ENCODE measurements around the gene TRIM29.

TRIM29 gene

GRCh38 chr11:120106354-120107150 is 31.4 kb downstream of the TRIM29 start:
- TF ChIP-seq, protein P1, sequence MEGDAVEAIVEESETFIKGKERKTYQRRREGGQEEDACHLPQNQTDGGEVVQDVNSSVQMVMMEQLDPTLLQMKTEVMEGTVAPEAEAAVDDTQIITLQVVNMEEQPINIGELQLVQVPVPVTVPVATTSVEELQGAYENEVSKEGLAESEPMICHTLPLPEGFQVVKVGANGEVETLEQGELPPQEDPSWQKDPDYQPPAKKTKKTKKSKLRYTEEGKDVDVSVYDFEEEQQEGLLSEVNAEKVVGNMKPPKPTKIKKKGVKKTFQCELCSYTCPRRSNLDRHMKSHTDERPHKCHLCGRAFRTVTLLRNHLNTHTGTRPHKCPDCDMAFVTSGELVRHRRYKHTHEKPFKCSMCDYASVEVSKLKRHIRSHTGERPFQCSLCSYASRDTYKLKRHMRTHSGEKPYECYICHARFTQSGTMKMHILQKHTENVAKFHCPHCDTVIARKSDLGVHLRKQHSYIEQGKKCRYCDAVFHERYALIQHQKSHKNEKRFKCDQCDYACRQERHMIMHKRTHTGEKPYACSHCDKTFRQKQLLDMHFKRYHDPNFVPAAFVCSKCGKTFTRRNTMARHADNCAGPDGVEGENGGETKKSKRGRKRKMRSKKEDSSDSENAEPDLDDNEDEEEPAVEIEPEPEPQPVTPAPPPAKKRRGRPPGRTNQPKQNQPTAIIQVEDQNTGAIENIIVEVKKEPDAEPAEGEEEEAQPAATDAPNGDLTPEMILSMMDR (conservative IDR thresholded peaks at IDR 0.05): no peak

GRCh38 chr11:120105576-120105975 is 32.3 kb downstream of the TRIM29 start:
- TF ChIP-seq, protein P1 (conservative IDR thresholded peaks at IDR 0.05): no peak
- H3K27ac ChIP-seq: no peak overlapping the region

More at GRCh38 chr11:120106354-120107150, 31.4 kb downstream of the TRIM29 start:
- no peak overlapping the region for H3K27ac ChIP-seq

GRCh38 chr11:120104041-120104565 is 33.8 kb downstream of the TRIM29 start:
- H3K27ac ChIP-seq: no peak overlapping the region
- TF ChIP-seq, protein P1 (conservative IDR thresholded peaks at IDR 0.05): no peak

- TF ChIP-seq, protein P1 (conservative IDR thresholded peaks at IDR 0.05): no peak
- H3K27ac ChIP-seq: no peak overlapping the region
Observed at GRCh38 chr11:120102864-120103122, 35.1 kb downstream of the TRIM29 start.

DNA sequence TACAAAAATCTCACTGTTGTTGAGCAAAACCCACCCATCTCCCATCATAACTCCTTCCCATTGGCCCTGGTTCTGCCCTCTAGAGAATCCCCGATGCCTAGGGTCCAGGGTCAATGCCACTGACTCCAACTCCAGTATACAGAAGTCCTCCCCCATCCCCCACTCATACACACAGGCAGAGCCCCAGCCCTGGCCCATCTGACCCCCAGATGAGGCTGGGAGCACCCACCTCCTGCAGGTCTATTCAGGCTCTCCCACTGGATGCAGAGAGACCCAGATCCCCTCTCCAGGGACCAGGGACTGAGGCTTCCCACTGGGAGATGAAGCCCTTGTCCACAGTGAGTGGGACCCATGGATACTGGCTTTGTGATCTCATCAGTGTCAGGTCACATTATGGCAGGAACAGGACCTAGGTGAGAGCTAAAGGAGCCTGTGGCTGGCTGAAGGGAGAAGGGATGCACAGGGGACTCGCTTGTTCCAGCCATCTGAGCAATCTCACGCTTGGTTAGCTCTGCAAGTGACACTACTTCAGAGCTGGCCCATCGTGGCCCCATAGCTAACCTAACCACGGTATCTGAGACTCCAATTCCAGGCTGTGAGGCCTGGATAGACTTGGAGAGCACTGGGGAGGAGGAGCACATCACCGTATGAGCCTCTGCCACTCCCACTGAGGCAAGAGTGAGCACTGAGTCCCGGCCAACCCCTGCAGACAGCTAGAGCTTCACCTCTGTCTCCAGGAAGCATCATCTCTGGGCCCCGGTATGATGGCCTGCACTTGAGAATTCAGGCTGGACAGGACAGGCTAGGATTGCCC is 35.7 kb downstream of the TRIM29 start:
- no peak overlapping the region for H3K27ac ChIP-seq
- TF ChIP-seq, protein P1 (conservative IDR thresholded peaks at IDR 0.05): no peak

DNA sequence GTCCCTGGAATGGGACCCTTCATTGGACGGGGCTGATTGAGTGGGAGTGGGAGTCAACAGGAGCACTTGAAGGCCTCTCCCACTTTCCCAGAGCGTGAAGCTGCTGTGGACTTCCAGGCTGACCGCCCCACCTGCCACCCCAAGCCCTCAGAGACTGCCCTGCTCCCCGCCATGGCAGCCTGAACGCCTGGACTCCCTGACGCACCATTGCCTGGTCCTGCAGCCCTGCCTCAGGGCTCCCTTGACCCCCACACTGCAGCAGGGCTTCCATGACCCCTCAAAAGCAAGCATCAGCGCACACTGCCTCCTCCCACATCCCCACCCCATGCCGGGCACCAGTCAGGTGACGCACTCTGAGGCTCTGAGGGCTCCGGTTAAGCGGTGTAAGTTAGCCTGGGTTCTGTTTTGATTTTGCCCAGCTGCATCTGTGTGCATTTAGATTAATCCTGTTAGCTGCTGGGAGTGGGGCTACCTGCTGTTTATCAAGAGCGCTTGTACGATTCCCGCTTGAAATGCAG is 39.4 kb downstream of the TRIM29 start:
- H3K27ac ChIP-seq: no peak overlapping the region
- TF ChIP-seq, protein P1 (conservative IDR thresholded peaks at IDR 0.05): no peak

GRCh38 chr11:120097721-120098385 is 40.1 kb downstream of the TRIM29 start:
- H3K27ac ChIP-seq: no peak overlapping the region
- TF ChIP-seq, protein P1 (conservative IDR thresholded peaks at IDR 0.05): no peak

Data from VCaP (cell line).